Spleen (tissue), 11 donors: ENCODE data around the gene CATSPERD. TPM values are rescaled to one million over a fixed set of nuclear protein-coding genes. Genes with fewer than 3 reads are reported as not detected.
A peak's percentile ranks its signal among the peaks of the same experiment; 100 is the strongest.

Experiments
- DNase-seq: peaks from one replicate; pipeline ENCODE4 v3.0.0-alpha.2; 2020
- H3K27ac ChIP-seq, 8 donors: fragments of 200-600 bp; sonication (generic) in 7 of 8; 1 replicate in 4 of 8; 2 replicates in 4 of 8; pipeline versions ENCODE4 v1.5.0 to v1.8.0; 2016 to 2021; ENCODE audit warnings: inconsistent platforms in 4 of 8, mild to moderate bottlenecking in 4 of 8, moderate library complexity in 1 of 8
- H3K27me3 ChIP-seq, 7 donors: fragments of 200-600 bp; sonication (generic) in 6 of 7; replicated peaks in 1 of 7; 1 replicate in 4 of 7; 2 replicates in 3 of 7; pipeline versions ENCODE4 v1.5.0 to v1.8.0; 2016 to 2021; ENCODE audit warnings: inconsistent platforms in 3 of 7, mild to moderate bottlenecking in 1 of 7
- H3K36me3 ChIP-seq, 6 donors: fragments of 200-600 bp; sonication (generic) in 5 of 6; 1 replicate in 4 of 6; 2 replicates in 2 of 6; pipeline versions ENCODE4 v1.5.0 to v1.8.0; 2016 to 2021; ENCODE audit warnings: inconsistent platforms in 2 of 6
- H3K4me1 ChIP-seq, 6 donors: fragments of 200-600 bp; sonication (generic) in 5 of 6; 1 replicate in 3 of 6; 2 replicates in 3 of 6; pipeline versions ENCODE4 v1.5.0 to v1.8.0; 2016 to 2021; ENCODE audit warnings: inconsistent platforms in 3 of 6
- H3K4me3 ChIP-seq, 8 donors: fragments of 200-600 bp; sonication (generic) in 7 of 8; 1 replicate in 4 of 8; 2 replicates in 4 of 8; pipeline versions ENCODE4 v1.5.0 to v1.8.0; 2016 to 2021; ENCODE audit warnings: inconsistent platforms in 4 of 8, mild to moderate bottlenecking in 4 of 8, moderate library complexity in 2 of 8
- H3K9me3 ChIP-seq, 8 donors: fragments of 200-600 bp; sonication (generic) in 7 of 8; 1 replicate in 4 of 8; 2 replicates in 4 of 8; pipeline versions ENCODE4 v1.5.0 to v1.8.0; 2016 to 2021; ENCODE audit warnings: inconsistent platforms in 4 of 8
- POLR2A ChIP-seq, 3 donors: fragments of 450-650 bp; IDR thresholded peaks; one replicate each; pipeline ENCODE4 v1.5.1; 2017; ENCODE audit warnings: antibody characterized with exemption in 3 of 3, mild to moderate bottlenecking in 1 of 3
- POLR2AphosphoS5 ChIP-seq, 3 donors: sonication (generic); formaldehyde crosslinking; IDR thresholded peaks; one replicate each; pipeline ENCODE4 v1.5.1; 2017; ENCODE audit warnings: antibody characterized with exemption in 3 of 3
- WGBS, 5 donors: extraction: QIAGEN DNeasy Blood & Tissue Kit in 3 of 5; methylation state at CpG; one replicate each; pipeline versions ENCODE4 v1.1.5 to v1.1.7; 2013 to 2018; 5-methylcytosine and 5-hydroxymethylcytosine counted together
- intact Hi-C: fragments of 100-400 bp; cut with DNase I; formaldehyde crosslinking; loops from one replicate; pipeline ENCODE4 v1.15.0; 2023; ENCODE audit warnings: low total_unique reads
- polyA plus RNA-seq, 3 donors: library from polyadenylated mRNA; stranded (reverse); fragments of 200-250 nt; gene quantifications; one replicate each; pipeline ENCODE4 v1.2.1, GENCODE V29; 2013
- total RNA-seq, 7 donors: library from RNA; depleted of rRNA in 3 of 7; stranded (reverse); fragments of >200 nt in 3 of 7; fragmentation: NEBNext Ultra II Directional in 4 of 7; extraction: Animal tissue kit (Norgen Biotek cat#: 25700) in 4 of 7; gene quantifications; one replicate each; pipeline versions ENCODE4 v1.1.0 to v1.2.1, GENCODE V29; 2016 to 2021
- TF ChIP-seq, protein P1 (sequence below), 11 experiments: fragments of 200-600 bp in 7 of 11; fragments of 450-650 bp in 4 of 11; sonication (generic) in 4 of 11; IDR thresholded peaks in 8 of 11; conservative IDR thresholded peaks in 3 of 11; 1 replicate in 7 of 11; 2 replicates in 4 of 11; pipeline versions ENCODE4 v1.4.0 to v1.8.0; 2016 to 2021; ENCODE audit warnings: antibody characterized with exemption in 11 of 11, inconsistent platforms in 4 of 11, mild to moderate bottlenecking in 1 of 11
- donor health status: healthy with polysubstance abuse.
- donor health status: DM: no; HTN: no; CAD: no; lungs with moderate emphysema.
- donor health status: DM: no; HTN: no; CAD: no.
- donor health status: Bipolar disorder and iron deficiency.
- donor health status: healthy.
- donor health status: DM: no; HTN: no; CAD: no.
- donor health status: DM: yes; HTN: yes; CAD: no.

CATSPERD gene
- total and polyA plus RNA-seq, 10 donors = not detected

DNA sequence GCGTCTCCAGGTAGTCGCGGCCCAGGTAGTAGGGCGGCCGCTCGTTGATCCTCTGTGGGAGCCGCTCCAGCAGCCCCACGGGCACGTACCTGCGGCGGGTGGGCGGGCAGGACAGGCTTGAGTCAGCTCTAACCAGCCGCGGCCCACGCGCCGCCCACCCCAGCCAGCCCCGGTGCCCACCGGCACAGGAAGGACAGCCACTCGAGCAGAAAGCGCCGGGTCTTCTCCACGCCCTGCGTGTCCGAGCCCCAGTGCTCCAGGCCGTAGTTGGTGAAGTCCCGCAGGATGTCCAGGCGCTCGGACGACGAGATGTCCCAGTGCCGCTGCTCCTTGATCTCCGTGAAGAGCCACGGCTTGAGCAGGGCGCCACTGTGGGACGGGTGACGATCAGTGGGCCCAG, 65.0 kb downstream of the CATSPERD start:
- peaks cover 3 to 78% (median 68%) of the 10 kb centered on the region in 6 donors for H3K36me3 ChIP-seq
- H3K9me3 ChIP-seq = no peaks in the 10 kb centered on the region
- H3K4me3 ChIP-seq = no peak overlapping the region
- no peak overlapping the region for H3K27ac ChIP-seq
- TF ChIP-seq, protein P1, sequence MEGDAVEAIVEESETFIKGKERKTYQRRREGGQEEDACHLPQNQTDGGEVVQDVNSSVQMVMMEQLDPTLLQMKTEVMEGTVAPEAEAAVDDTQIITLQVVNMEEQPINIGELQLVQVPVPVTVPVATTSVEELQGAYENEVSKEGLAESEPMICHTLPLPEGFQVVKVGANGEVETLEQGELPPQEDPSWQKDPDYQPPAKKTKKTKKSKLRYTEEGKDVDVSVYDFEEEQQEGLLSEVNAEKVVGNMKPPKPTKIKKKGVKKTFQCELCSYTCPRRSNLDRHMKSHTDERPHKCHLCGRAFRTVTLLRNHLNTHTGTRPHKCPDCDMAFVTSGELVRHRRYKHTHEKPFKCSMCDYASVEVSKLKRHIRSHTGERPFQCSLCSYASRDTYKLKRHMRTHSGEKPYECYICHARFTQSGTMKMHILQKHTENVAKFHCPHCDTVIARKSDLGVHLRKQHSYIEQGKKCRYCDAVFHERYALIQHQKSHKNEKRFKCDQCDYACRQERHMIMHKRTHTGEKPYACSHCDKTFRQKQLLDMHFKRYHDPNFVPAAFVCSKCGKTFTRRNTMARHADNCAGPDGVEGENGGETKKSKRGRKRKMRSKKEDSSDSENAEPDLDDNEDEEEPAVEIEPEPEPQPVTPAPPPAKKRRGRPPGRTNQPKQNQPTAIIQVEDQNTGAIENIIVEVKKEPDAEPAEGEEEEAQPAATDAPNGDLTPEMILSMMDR (IDR thresholded peaks at IDR 0.05 in 8 of 11, conservative IDR thresholded peaks at IDR 0.05 in 3 of 11) = no peak
- TF ChIP-seq POLR2AphosphoS5 (IDR thresholded peaks at IDR 0.05) = peak in 2 of 3 donors; percentile 29 to 63
- no peak for TF ChIP-seq POLR2A (IDR thresholded peaks at IDR 0.05)
- no peaks in the 10 kb centered on the region for H3K27me3 ChIP-seq
- DNase-seq = no peak
- peaks cover 6 to 10% (median 9%) of the 10 kb centered on the region in 6 donors for H3K4me1 ChIP-seq
- WGBS, 5 donors = 94 to 100% (median 95%) methylated on average over 3 to 37 of the region's 37 CpGs
- intact Hi-C loops = no loop called here

DNA sequence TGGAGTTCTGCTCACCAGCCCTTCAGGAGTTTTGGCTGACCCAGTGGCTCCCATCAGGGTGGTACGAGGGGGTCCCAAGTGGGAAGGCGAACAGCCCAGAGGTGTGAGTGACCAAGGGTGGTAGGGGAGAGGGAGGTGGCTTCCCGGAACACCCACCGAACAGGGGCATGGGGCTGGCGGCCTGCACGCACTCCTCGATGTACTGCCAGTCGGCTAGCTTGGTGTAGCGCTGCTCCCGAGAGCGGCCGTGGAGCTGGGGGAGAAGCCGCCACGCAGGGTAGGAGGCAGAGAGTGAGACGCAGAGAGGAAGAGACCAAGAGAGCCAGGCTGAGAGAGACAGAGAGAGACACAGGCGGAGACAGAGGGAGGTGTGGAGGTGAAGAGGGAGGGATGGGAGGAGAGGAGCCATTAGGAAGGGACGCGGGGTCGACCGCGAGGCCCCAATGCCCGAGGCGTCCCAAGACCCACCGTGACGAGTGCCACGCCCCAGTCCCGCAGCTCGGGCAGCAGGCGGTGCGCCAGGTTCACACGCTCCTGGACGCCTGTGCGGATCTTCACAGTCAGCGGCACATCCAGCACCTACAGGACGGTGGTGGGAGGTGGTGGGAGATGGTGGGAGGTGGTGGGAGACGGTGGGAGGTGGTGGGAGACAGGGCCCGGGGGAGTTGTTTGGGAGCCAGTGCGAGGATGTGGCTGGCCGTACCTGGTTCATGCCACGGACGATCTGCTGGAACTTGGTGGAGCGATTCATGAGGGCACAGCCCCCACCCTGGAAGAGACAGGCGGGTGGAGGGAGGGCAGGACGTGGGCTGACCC, 66.4 kb downstream of the CATSPERD start:
- peaks cover 3 to 78% (median 68%) of the 10 kb centered on the region in 6 donors for H3K36me3 ChIP-seq
- peaks cover 6 to 16% (median 11%) of the 10 kb centered on the region in 6 donors for H3K4me1 ChIP-seq
- H3K27ac ChIP-seq = no peak overlapping the region
- peak; percentile 68 for DNase-seq
- no peaks in the 10 kb centered on the region for H3K27me3 ChIP-seq
- WGBS, 5 donors = 88 to 95% (median 90%) methylated on average over 43 to 44 of the region's 44 CpGs
- TF ChIP-seq POLR2AphosphoS5 (IDR thresholded peaks at IDR 0.05) (no peak), POLR2A (IDR thresholded peaks at IDR 0.05) (no peak)
- TF ChIP-seq, protein P1 (IDR thresholded peaks at IDR 0.05 in 8 of 11, conservative IDR thresholded peaks at IDR 0.05 in 3 of 11) = no peak
- H3K9me3 ChIP-seq = peaks cover 0 to 3% (median 0%) of the 10 kb centered on the region in 8 donors
- intact Hi-C loops = no loop called here
- H3K4me3 ChIP-seq = no peak overlapping the region

DNA sequence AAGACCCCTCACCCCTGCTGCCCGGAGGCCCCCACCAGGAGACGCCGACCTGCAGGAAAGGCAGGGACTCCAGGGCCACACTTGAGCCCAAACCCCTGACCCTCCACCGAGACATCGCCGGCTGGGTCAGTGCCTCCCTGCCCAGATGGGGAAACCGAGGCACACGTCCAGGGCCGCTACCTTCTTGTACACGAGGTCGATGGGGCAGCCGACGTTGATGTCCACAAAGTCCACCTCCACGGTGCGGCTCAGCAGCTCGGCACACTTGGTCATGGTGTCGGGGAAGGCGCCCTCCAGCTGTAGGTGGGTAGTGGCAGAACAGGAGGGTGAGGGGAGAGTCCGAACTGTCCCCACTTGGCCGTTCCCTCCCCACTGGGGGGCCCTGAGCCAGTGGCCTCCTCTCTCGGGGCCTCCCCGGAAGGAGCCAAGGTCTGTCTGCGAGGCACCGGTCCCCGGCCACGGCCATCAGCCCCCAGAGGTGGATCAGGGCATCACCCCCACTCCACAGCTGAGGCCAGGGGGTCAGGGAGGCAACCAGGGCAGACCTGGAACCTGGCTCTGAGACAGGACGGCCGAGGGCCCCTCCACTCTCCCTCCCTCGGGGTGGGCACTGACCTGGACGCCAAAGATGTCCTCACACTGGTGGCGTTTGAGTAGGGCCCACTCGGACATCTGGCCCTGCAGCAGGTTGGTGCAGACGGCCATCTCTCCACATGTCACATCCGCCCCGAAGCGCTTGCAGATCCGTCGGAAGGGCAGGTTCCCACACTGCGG, 67.2 kb downstream of the CATSPERD start:
- H3K4me1 ChIP-seq = peaks cover 6 to 16% (median 11%) of the 10 kb centered on the region in 6 donors
- intact Hi-C loops = no loop called here
- H3K27ac ChIP-seq = no peak overlapping the region
- 92 to 95% (median 94%) methylated on average over 19 to 39 of the region's 39 CpGs for WGBS, 5 donors
- DNase-seq = peak; percentile 73
- H3K9me3 ChIP-seq = peaks cover 0 to 3% (median 0%) of the 10 kb centered on the region in 8 donors
- no peaks in the 10 kb centered on the region for H3K27me3 ChIP-seq
- H3K36me3 ChIP-seq = peaks cover 3 to 76% (median 68%) of the 10 kb centered on the region in 6 donors
- H3K4me3 ChIP-seq = no peak overlapping the region
- TF ChIP-seq, protein P1 (IDR thresholded peaks at IDR 0.05 in 8 of 11, conservative IDR thresholded peaks at IDR 0.05 in 3 of 11) = no peak
- TF ChIP-seq POLR2AphosphoS5 (IDR thresholded peaks at IDR 0.05) = peak in 1 of 3 donors; percentile 44

DNA sequence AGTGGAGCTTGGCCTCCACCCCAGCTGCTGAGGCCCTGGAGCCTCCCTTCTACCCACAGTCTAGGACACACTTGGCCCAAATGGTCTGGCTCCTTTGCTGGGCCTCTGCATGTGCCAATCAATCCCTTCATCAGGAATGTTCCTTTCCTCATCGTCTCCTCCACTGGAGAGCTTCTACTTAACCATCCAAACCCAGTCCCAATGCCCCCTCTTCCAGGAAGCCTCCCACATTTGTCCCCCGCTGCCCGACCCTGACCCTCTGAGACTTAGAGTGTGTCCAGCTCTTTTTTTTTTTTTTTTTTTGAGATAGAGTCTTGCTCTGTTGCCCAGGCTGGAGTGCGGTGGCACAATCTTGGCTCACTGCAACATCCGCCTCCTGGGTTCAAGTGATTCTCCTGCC, 68.0 kb downstream of the CATSPERD start:
- Histone ChIP-seq H3K27ac (no peak overlapping the region), H3K9me3 (peaks cover 0 to 3% (median 0%) of the 10 kb centered on the region in 8 donors), H3K4me1 (peaks cover 6 to 16% (median 11%) of the 10 kb centered on the region in 6 donors), H3K36me3 (peaks cover 3 to 68% (median 65%) of the 10 kb centered on the region in 6 donors), H3K27me3 (no peaks in the 10 kb centered on the region), H3K4me3 (no peak overlapping the region)
- intact Hi-C loops = no loop called here
- WGBS, 5 donors = 85 to 98% (median 96%) methylated on average over 5 of the region's 5 CpGs
- no peak for DNase-seq
- TF ChIP-seq, protein P1 (IDR thresholded peaks at IDR 0.05 in 8 of 11, conservative IDR thresholded peaks at IDR 0.05 in 3 of 11) = no peak
- TF ChIP-seq POLR2AphosphoS5 (IDR thresholded peaks at IDR 0.05) (no peak), POLR2A (IDR thresholded peaks at IDR 0.05) (no peak)
